Mammary epithelial cell (primary cell): ENCODE results near the gene NPNT.

Experiments used
- EZH2 ChIP-seq: IDR thresholded peaks from 2 replicates; pipeline ENCODE4 v1.6.1; 2012; ENCODE audit warnings: low read length, inconsistent platforms, borderline replicate concordance
- TF ChIP-seq, protein P1 (sequence below), 2 donors: IDR thresholded peaks in 1 of 2; conservative IDR thresholded peaks in 1 of 2; 2 replicates each; pipeline ENCODE4 v1.5.1; 2011 to 2012; ENCODE audit warnings: inconsistent platforms in 2 of 2, low read length in 2 of 2, mild to moderate bottlenecking in 2 of 2, control low read depth in 1 of 2, low read depth in 1 of 2; ENCODE audit not compliant: insufficient read depth in 1 of 2; ENCODE audit errors: extremely low read depth in 1 of 2

DNA sequence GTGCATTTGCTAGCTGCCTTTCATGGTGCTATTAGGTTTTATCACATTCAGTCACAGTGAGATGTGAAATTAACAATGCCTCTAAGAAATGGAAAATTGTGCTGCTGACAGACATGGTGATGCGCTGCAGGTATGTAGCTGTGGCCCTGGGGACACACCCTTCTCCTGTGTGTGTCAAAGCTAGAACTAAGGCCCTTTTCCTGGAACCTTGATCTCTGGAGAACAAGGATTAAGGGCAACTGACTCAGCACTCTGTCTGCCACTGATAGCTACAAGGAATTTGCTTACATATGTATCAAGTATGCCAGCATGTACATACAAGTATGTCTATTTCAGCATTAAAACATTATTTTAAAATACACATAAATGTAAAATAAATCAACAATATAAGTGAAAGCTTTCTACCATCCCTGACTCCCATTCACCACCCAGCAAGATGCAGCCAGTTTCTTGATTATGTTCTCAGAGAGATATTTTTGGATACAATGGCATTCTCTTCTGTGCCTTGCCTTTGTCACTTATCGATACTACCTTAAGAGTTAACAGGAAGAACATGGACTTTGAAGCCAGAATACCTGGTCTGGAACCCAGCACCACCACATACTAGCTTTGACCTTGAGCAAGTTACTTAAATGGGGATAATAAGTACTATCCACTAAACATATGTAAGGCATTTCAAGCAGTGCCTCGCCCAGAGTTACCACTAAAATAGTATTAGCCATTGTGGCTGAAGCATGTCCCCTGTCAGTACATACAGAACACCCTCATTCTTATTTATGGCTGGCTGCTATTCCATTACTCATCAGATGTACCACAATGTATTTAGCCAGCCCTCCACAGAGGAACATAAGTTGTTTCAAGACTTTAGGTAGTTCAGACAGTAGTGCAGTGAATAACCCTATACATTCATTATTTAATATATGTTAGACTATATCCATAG lies 68.5 kb downstream of the NPNT start:
- TF ChIP-seq, protein P1, sequence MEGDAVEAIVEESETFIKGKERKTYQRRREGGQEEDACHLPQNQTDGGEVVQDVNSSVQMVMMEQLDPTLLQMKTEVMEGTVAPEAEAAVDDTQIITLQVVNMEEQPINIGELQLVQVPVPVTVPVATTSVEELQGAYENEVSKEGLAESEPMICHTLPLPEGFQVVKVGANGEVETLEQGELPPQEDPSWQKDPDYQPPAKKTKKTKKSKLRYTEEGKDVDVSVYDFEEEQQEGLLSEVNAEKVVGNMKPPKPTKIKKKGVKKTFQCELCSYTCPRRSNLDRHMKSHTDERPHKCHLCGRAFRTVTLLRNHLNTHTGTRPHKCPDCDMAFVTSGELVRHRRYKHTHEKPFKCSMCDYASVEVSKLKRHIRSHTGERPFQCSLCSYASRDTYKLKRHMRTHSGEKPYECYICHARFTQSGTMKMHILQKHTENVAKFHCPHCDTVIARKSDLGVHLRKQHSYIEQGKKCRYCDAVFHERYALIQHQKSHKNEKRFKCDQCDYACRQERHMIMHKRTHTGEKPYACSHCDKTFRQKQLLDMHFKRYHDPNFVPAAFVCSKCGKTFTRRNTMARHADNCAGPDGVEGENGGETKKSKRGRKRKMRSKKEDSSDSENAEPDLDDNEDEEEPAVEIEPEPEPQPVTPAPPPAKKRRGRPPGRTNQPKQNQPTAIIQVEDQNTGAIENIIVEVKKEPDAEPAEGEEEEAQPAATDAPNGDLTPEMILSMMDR (conservative IDR thresholded peaks at IDR 0.05 in 1 of 2, IDR thresholded peaks at IDR 0.05 in 1 of 2; ENCODE audit: extremely low read depth in 1 of 2, insufficient read depth in 1 of 2, low read depth in 1 of 2, low read length in 2 of 2) = no peak
- no peak for TF ChIP-seq EZH2
